GM12878 (cell line): ENCODE measurements around the gene ZNF566.

Experiments
- CTCF ChIP-seq, 3 experiments: IDR thresholded peaks in 2 of 3; conservative IDR thresholded peaks in 1 of 3; 2 replicates each; pipeline ENCODE4 v1.5.1; 2011; ENCODE audit warnings: low read depth in 3 of 3, low read length in 3 of 3, mild to moderate bottlenecking in 3 of 3, control low read depth in 2 of 3, moderate library complexity in 2 of 3, inconsistent platforms in 1 of 3, mixed read lengths in 1 of 3; ENCODE audit not compliant: control insufficient read depth in 2 of 3, insufficient read depth in 1 of 3; ENCODE audit errors: extremely low read depth in 1 of 3
- HDAC2 ChIP-seq: fragments of 200-600 bp; sonication (generic); IDR thresholded peaks from 2 replicates; pipeline ENCODE4 v1.6.1; 2017
- MTA2 ChIP-seq: fragments of 450-650 bp; IDR thresholded peaks from 2 replicates; pipeline ENCODE4 v1.6.1; 2016; ENCODE audit warnings: low read depth, mild to moderate bottlenecking, moderate library complexity
- POLR2A ChIP-seq: IDR thresholded peaks from 2 replicates; pipeline ENCODE4 v1.6.1; 2011; ENCODE audit warnings: low read depth, mild to moderate bottlenecking, low read length
- RAD21 ChIP-seq: IDR thresholded peaks from 2 replicates; pipeline ENCODE4 v1.6.1; 2011; ENCODE audit warnings: mild to moderate bottlenecking, low read depth, low read length, moderate library complexity; ENCODE audit not compliant: insufficient read depth
- RFX5 ChIP-seq: IDR thresholded peaks from 2 replicates; pipeline ENCODE4 v1.6.1; 2011; ENCODE audit warnings: low read depth, low read length, improper control_type of control experiment
- SP1 ChIP-seq: IDR thresholded peaks from one replicate; pipeline ENCODE4 v1.6.1; 2011; ENCODE audit warnings: low read depth, low read length
- TCF12 ChIP-seq: IDR thresholded peaks from 2 replicates; pipeline ENCODE4 v1.6.1; 2011; ENCODE audit warnings: low read depth, mild to moderate bottlenecking, low read length

- TF ChIP-seq RFX5 (no peak), CTCF (IDR thresholded peaks at IDR 0.05 in 2 of 3, conservative IDR thresholded peaks at IDR 0.05 in 1 of 3; ENCODE audit: control insufficient read depth in 2 of 3, extremely low read depth in 1 of 3, insufficient read depth in 1 of 3, low read depth in 3 of 3, low read length in 3 of 3) (no peak), SP1 (no peak), POLR2A (no peak), HDAC2 (no peak), RAD21 (no peak), TCF12 (no peak), MTA2 (no peak)
These were observed 35.3 kb upstream of the ZNF566 start for GRCh38 chr19:36524617-36525016.
